Epithelial cell of prostate (primary cell): Measurements from ENCODE around the gene PIK3CD.
A peak's percentile ranks its signal among the peaks of the same experiment; 100 is the strongest.
"Not testable (repeated sequence)": the region's sequence is repeated elsewhere in the genome, so short reads cannot be mapped to it uniquely, and the experiment has no call there.

Experiments used
- DNase-seq: peaks from one replicate; pipeline ENCODE4 v3.0.0-alpha.2; 2011; ENCODE audit warnings: low read depth, low spot score
- H3K27ac ChIP-seq: fragments of 450-650 bp; 2 replicates; pipeline ENCODE4 v1.5.1; 2017; ENCODE audit warnings: mild to moderate bottlenecking

PIK3CD gene

DNA sequence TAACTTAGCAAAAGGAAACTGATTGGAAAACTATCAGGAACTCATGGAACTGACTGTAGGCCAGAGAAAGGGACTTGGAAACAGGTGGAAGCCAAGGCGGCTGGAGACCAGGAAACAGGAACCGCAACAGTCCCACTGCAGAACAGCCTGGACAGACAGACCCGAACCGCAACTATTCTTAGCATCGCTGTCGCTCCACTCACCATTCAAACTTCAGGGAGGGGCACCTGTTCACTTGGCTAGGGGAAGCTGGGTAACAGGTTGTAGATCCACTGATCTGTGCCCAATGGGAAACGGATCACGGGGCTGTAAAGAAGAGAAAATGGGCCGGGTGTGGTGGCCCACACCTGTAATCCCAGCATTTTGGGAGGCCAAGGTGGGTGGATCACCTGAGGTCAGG, 110.3 kb downstream of the PIK3CD start:
- no peak overlapping the region for H3K27ac ChIP-seq
- no peak for DNase-seq

DNA sequence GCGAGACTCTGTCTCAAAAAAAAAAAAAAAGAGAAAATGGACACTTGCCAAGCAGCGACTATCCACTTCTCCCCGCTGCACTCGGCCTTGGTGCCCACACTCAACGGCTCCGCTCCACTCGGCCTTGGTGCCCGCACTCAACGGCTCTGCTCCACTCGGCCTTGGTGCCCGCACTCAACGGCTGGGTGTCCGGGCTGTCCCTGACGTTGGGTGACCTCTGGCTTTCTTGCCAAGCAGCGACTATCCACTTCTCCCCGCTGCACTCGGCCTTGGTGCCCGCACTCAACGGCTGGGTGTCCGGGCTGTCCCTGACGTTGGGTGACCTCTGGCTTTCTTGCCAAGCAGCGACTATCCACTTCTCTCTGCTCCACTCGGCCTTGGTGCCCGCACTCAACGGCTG, 110.9 kb downstream of the PIK3CD start:
- not testable (repeated sequence) for DNase-seq, H3K27ac ChIP-seq

DNA sequence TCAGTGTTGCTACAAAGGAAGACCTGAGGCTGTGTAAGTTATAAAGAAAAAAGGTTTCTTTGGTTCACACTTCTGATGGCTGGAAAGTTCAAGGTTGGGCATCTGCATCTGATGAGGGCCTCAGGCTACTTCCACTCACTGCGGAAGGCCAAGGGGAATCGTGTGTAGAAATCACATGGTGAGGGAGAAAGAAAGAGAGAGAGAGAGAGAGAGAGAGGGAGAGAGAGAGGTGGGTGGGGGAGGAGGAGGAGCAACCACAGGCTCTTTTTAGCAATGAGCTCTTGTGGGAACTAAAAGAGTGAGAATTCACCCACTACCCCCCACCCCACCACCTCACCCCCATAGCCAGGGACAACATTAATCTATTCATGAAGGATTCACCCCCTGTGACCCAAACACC, 112.4 kb downstream of the PIK3CD start:
- no peak for DNase-seq
- peak overlapping the region; percentile 99 for H3K27ac ChIP-seq

DNA sequence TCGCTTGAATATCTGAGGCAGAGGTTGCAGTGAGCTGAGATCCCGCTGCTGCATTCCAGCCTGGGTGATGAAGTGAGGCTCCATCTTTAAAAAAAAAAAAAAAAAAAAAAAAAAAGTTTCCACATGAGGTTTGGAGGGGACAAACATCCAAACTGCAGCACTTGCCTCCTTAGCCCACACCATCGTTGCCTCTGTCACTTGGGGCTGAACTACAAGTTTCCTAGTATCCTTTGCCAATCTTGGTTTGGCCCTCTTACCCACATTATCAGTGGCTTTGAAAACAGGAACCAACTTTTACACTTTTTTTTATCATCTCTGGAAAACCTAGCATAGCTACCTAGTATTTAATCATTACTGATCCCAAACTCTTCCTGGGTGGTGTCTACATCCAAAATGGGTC, 113.0 kb downstream of the PIK3CD start:
- peak overlapping the region; percentile 99 for H3K27ac ChIP-seq
- no peak for DNase-seq

DNA sequence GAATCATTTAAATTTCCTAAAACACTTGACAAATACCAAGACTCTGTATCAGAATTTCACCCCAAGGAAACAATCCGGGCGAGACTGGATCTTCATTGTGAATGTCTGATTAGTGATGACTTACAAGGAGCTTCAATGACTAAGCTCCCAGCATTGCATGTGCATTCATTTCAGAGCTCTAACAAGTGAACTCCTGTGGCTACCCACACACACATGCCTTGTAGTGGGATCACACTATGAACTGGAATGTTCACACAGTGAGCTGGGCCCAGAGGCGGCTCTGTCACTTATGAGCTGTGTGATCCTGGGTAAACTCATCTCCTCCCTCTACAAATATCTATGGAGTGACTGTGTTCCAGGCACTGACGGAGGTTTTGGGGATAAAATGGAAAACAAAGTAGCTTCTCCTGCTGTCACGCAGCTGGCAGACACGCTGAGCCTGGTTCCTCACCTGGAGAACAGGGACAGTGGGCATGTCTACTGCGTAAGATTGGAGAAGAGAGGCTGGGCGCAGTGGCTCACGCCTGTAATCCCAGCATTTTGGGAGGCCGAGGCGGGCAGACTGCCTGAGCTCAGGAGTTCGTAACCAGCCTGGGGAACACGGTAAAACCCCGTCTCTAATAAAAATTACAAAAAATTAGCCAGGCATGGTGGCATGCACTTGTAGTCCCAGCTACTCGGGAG, 115.4 kb downstream of the PIK3CD start:
- peak; percentile 100 for DNase-seq
- peak overlapping the region; percentile 99 for H3K27ac ChIP-seq

DNA sequence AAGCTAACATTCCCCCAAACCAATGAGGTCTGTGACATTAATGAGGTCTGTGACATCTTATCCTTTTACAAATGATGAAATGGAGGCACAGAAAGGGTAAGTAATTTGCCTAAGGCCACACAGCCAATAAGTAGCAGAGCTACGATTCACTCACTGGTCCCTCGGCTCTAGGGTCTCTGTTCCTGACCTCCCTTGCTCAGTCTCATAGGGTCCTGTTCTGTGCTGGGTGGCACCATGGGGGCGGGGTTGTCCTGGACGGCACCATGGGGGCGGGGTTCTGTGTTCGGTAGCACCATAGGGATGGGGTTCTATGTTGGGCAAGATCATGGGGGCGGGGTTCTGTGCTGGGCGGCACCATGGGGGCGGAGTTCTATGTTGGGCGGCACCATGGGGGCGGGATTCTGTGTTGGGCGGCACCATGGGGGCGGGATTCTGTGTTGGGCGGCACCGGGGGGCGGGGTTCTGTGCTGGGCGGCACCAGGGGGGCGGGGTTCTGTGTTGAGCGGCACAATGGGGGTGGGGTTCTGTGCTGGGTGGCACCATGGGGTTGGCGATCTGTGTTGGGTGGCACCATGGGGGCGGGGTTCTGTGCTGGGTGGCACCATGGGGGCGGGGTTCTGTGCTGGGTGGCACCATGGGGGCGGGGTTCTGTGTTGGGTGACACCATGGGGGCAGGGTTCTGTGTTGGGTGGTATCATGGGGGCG, 116.6 kb downstream of the PIK3CD start:
- peak overlapping the region; percentile 99 for H3K27ac ChIP-seq
- DNase-seq, result no peak

DNA sequence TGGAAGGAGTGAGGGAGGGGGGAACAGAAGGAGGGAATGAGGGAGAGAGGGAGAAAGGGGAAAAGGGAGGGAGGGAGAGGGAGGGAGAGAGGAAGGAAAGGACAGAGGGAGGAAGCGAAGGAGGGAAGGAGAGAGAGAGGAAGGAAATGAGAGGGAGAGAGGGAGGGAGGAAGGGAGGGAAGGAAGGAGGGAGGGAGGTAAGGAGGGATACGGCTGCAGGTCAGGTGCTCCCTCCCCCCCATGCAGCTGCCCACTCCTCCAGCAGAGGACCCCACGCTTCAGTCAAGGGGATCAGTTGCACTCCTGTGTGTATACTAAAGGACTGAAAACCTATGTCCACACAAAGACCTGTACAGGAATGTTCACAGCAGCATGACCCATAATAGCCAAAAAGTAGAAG, 117.5 kb downstream of the PIK3CD start:
- DNase-seq, result no peak
- peak overlapping the region; percentile 36 for H3K27ac ChIP-seq

DNA sequence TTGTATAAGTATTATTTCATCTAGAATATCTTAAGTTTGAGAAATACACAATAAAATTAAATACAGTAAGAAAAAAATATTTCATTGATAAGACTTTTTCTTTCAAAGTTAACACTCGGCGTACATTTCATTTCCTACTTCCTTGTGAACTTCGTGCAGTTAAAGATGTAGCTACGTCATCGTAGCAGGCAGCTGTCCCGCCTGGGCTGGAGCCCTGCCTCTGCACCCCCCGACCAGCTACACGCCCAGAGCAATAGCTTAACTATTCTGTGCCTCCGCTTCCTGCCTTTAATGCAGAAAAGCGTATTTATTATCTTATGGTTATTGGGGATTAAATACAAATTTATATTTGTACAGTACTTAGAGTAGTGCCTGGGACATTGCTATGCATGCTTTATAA, 118.8 kb downstream of the PIK3CD start:
- peak overlapping the region; percentile 36 for H3K27ac ChIP-seq
- no peak for DNase-seq

DNA sequence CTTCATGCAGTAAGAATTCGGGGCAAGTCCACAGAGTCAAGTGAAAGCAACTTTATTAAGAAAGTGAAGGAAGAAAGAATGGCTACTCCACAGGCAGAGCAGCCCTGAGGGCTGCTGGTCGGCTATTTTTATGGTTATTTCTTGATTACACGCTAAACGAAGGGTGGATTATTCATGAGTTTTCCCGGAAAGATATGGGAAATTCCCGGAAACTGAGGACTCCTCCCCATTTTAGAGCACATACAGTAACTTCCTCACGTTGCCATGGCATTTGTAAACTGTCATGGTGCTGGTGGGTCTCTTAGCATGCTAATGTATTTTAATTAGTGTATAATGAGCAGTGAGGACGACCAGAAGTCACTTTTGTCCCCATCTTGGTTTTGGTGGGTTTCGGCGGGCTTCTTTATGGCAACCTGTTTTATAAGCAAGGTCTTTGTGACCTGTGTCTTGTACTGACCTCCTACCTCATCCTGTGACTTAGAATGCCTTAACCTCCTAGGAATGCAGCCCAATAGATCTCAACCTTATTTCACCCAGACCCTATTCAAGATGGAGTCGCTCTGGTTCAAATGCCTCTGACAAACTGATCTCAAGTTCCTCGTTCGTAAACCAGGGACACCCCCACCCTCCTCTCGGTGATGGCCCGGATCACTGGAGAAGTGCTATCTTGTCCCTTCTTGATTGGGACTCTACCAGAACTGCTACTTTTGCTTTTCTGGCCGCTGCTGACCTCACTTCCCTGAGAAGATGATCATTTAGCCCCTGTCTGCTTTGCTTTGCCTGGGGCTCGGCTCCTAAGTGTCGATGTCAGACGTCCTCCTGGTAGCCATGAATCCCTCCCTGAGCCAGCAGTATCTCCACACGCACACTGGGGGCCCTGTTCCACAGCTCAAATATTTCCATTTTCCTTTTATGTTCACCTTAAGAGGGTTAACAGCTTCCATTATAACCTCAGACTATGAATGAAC, 123.5 kb downstream of the PIK3CD start:
- H3K27ac ChIP-seq, result peak overlapping the region; percentile 79
- DNase-seq, result no peak

DNA sequence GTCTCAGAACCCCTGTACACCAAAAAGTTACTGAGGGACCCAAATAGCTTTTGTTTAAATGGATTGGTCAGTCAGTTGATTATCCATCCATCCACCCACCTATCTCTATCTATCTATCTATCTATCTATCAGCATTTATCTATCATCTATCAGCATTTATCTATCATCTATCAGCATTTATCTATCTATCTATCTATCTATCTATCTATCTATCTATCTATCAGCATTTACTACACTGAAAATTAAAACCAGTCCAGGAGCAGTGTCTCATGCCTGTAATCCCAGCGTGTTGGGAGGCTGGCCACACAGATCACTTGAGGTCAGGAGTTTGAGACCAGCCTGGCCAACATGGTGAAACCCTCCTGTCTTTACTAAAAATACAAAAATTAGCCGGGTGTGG, 125.2 kb downstream of the PIK3CD start:
- H3K27ac ChIP-seq, result peak overlapping the region; percentile 79
- no peak for DNase-seq
